OCI-LY1 (cell line): ENCODE results near the gene DYSF.

ENCODE experiments used
- CTCF ChIP-seq: fragments of 200-600 bp; sonication (generic), shearing (Covaris generic); IDR thresholded peaks from 2 replicates; pipeline ENCODE4 v1.5.1; 2017; ENCODE audit warnings: mild to moderate bottlenecking, antibody characterized with exemption, low read length, moderate library complexity, mixed read lengths
- EZH2 ChIP-seq: fragments of 200-600 bp; sonication (generic), shearing (Covaris generic); IDR thresholded peaks from 2 replicates; pipeline ENCODE4 v1.8.0; 2017; ENCODE audit warnings: borderline replicate concordance, mixed run types, mild to moderate bottlenecking, antibody characterized with exemption, low read length, moderate library complexity, mixed read lengths

- no peak for TF ChIP-seq CTCF
- no peak for TF ChIP-seq EZH2
Measured at GRCh38 chr2:71724793-71725192, 271.4 kb downstream of the DYSF start.
